Trophoblast cell (in vitro differentiated cells and primary cell): ENCODE data around the gene PDCD7.
"Not testable (repeated sequence)": the region's sequence is repeated elsewhere in the genome, so short reads cannot be mapped to it uniquely, and the experiment has no call there.

Experiments
- DNase-seq, 2 donors: peaks; one replicate each; pipeline ENCODE4 v3.0.0-alpha.2; 2016
- H2AFZ ChIP-seq: 2 replicates; pipeline ENCODE4 v1.6.1; 2013; ENCODE audit warnings: low read length, moderate library complexity, mild to moderate bottlenecking; ENCODE audit not compliant: insufficient read depth, poor library complexity
- H2AK5ac ChIP-seq: 2 replicates; pipeline ENCODE4 v1.6.1; 2013; ENCODE audit warnings: mild to moderate bottlenecking, low read length
- H2BK120ac ChIP-seq: 2 replicates; pipeline ENCODE4 v1.6.1; 2013; ENCODE audit warnings: low read length, mild to moderate bottlenecking, moderate library complexity; ENCODE audit not compliant: insufficient read depth, poor library complexity
- H2BK12ac ChIP-seq: 2 replicates; pipeline ENCODE4 v1.6.1; 2013; ENCODE audit warnings: mild to moderate bottlenecking, low read length, moderate library complexity
- H2BK5ac ChIP-seq: 2 replicates; pipeline ENCODE4 v1.6.1; 2013; ENCODE audit warnings: low read length, low read depth, moderate library complexity, mild to moderate bottlenecking; ENCODE audit not compliant: poor library complexity
- H3K14ac ChIP-seq: 2 replicates; pipeline ENCODE4 v1.6.1; 2013; ENCODE audit warnings: mild to moderate bottlenecking, low read length
- H3K18ac ChIP-seq: 2 replicates; pipeline ENCODE4 v1.6.1; 2013; ENCODE audit warnings: mild to moderate bottlenecking, low read length
- H3K23ac ChIP-seq: 2 replicates; pipeline ENCODE4 v1.6.1; 2013; ENCODE audit warnings: low read length
- H3K27ac ChIP-seq: 2 replicates; pipeline ENCODE4 v1.5.1; 2013; ENCODE audit warnings: low read depth, mild to moderate bottlenecking, inconsistent platforms, low read length, moderate library complexity
- H3K27me3 ChIP-seq: 2 replicates; pipeline ENCODE4 v1.6.1; 2013; ENCODE audit warnings: inconsistent platforms, mild to moderate bottlenecking, low read length, moderate library complexity; ENCODE audit not compliant: insufficient read depth
- H3K36me3 ChIP-seq, 2 experiments: 1 replicate in 1 of 2; 2 replicates in 1 of 2; pipeline ENCODE4 v1.6.1; 2013; ENCODE audit warnings: low read length in 2 of 2, mild to moderate bottlenecking in 2 of 2, moderate library complexity in 1 of 2; ENCODE audit not compliant: insufficient read depth in 2 of 2, control insufficient read depth in 1 of 2
- H3K4ac ChIP-seq: 2 replicates; pipeline ENCODE4 v1.6.1; 2013; ENCODE audit warnings: low read depth, mild to moderate bottlenecking, low read length, moderate library complexity
- H3K4me1 ChIP-seq, 2 experiments: 1 replicate in 1 of 2; 2 replicates in 1 of 2; pipeline ENCODE4 v1.6.1; 2013; ENCODE audit warnings: low read length in 2 of 2, mild to moderate bottlenecking in 2 of 2, moderate library complexity in 1 of 2; ENCODE audit not compliant: insufficient read depth in 2 of 2, control insufficient read depth in 1 of 2
- H3K4me2 ChIP-seq: 2 replicates; pipeline ENCODE4 v1.6.1; 2013; ENCODE audit warnings: inconsistent platforms, mild to moderate bottlenecking, low read length, moderate library complexity
- H3K4me3 ChIP-seq: 2 replicates; pipeline ENCODE4 v1.5.1; 2013; ENCODE audit warnings: mild to moderate bottlenecking, low read depth, low read length, inconsistent platforms
- H3K79me1 ChIP-seq: one replicate; pipeline ENCODE4 v1.6.1; 2013; ENCODE audit warnings: low read length
- H3K79me2 ChIP-seq: 2 replicates; pipeline ENCODE4 v1.6.1; 2013; ENCODE audit warnings: low read length, mild to moderate bottlenecking; ENCODE audit not compliant: control insufficient read depth, insufficient read depth, poor library complexity
- H3K9ac ChIP-seq: 2 replicates; pipeline ENCODE4 v1.6.1; 2013; ENCODE audit warnings: mild to moderate bottlenecking, low read length
- H3K9me3 ChIP-seq: 2 replicates; pipeline ENCODE4 v1.6.1; 2013; ENCODE audit warnings: low read depth, mild to moderate bottlenecking, control low read depth, inconsistent platforms, low read length; ENCODE audit not compliant: insufficient read depth
- H4K12ac ChIP-seq: 2 replicates; pipeline ENCODE4 v1.6.1; 2013; ENCODE audit warnings: low read depth, mild to moderate bottlenecking, low read length, moderate library complexity
- H4K8ac ChIP-seq: 2 replicates; pipeline ENCODE4 v1.6.1; 2013; ENCODE audit warnings: low read depth, mild to moderate bottlenecking, low read length, moderate library complexity
- H4K91ac ChIP-seq: one replicate; pipeline ENCODE4 v1.6.1; 2013; ENCODE audit warnings: low read depth, mild to moderate bottlenecking, low read length, moderate library complexity
- WGBS: extraction: QIAGEN DNeasy Blood & Tissue Kit; methylation state at CpG from one replicate; pipeline ENCODE4 v1.1.7; 2013; ENCODE audit warnings: missing lambda C conversion rate; ENCODE audit not compliant: insufficient read length, insufficient coverage; ENCODE audit errors: extremely low coverage; 5-methylcytosine and 5-hydroxymethylcytosine counted together

PDCD7 gene

GRCh38 chr15:65099801-65100200, 33.8 kb downstream of the PDCD7 start:
- H3K14ac ChIP-seq, H3K4me3 ChIP-seq, H4K91ac ChIP-seq, H3K4me1 ChIP-seq, H3K23ac ChIP-seq, H2AFZ ChIP-seq, H3K4ac ChIP-seq, H2BK5ac ChIP-seq, H4K12ac ChIP-seq, H3K27me3 ChIP-seq, H2AK5ac ChIP-seq, H3K79me2 ChIP-seq, H2BK120ac ChIP-seq, H2BK12ac ChIP-seq, H3K4me2 ChIP-seq, H3K9ac ChIP-seq, H3K27ac ChIP-seq, H3K79me1 ChIP-seq, DNase-seq, H3K18ac ChIP-seq, H3K9me3 ChIP-seq, H4K8ac ChIP-seq: not testable (repeated sequence)
- no CpG with 5 or more reads among the region's 10 CpGs for WGBS
- H3K36me3 ChIP-seq, result peaks cover 12 to 14% of the 10 kb centered on the region in 2 experiments

- Histone ChIP-seq H3K18ac (no peak overlapping the region), H3K36me3 (peaks cover 12 to 14% of the 10 kb centered on the region in 2 experiments), H2BK12ac (no peak overlapping the region), H2BK5ac (no peak overlapping the region), H3K9me3 (no peaks in the 10 kb centered on the region), H3K27me3 (peaks cover 4% of the 10 kb centered on the region), H3K14ac (no peak overlapping the region), H4K91ac (no peak overlapping the region), H3K4me2 (no peak overlapping the region), H3K9ac (no peak overlapping the region), H4K8ac (no peak overlapping the region), H3K79me1 (no peaks in the 10 kb centered on the region), H3K4ac (no peak overlapping the region), H3K4me1 (peaks cover 3 to 5% of the 10 kb centered on the region in 2 experiments), H3K27ac (no peak overlapping the region), H3K79me2 (no peaks in the 10 kb centered on the region), H2AFZ (no peak overlapping the region), H3K23ac (no peak overlapping the region), H3K4me3 (no peak overlapping the region), H2AK5ac (no peak overlapping the region), H2BK120ac (no peak overlapping the region), H4K12ac (no peak overlapping the region)
- DNase-seq, result no peak
- WGBS, result no CpG with 5 or more reads among the region's 5 CpGs
Observed at GRCh38 chr15:65099336-65099735, 34.3 kb downstream of the PDCD7 start.

- H2BK120ac ChIP-seq, result no peak overlapping the region
- peaks cover 4% of the 10 kb centered on the region for H3K27me3 ChIP-seq
- H2BK12ac ChIP-seq, result no peak overlapping the region
- no peaks in the 10 kb centered on the region for H3K79me1 ChIP-seq
- H2AFZ ChIP-seq, result no peak overlapping the region
- peaks cover 12 to 14% of the 10 kb centered on the region in 2 experiments for H3K36me3 ChIP-seq
- no peak overlapping the region for H2BK5ac ChIP-seq
- no peak overlapping the region for H3K4me2 ChIP-seq
- H3K9me3 ChIP-seq, result no peaks in the 10 kb centered on the region
- H2AK5ac ChIP-seq, result no peak overlapping the region
- H4K91ac ChIP-seq, result no peak overlapping the region
- H3K9ac ChIP-seq, result no peak overlapping the region
- no peak overlapping the region for H3K4ac ChIP-seq
- H3K4me3 ChIP-seq, result no peak overlapping the region
- no peaks in the 10 kb centered on the region for H3K79me2 ChIP-seq
- no peak overlapping the region for H3K23ac ChIP-seq
- peaks cover 3 to 5% of the 10 kb centered on the region in 2 experiments for H3K4me1 ChIP-seq
- no peak overlapping the region for H4K12ac ChIP-seq
- H4K8ac ChIP-seq, result no peak overlapping the region
- no peak for DNase-seq
- no peak overlapping the region for H3K14ac ChIP-seq
- no CpG with 5 or more reads among the region's 7 CpGs for WGBS
- H3K18ac ChIP-seq, result no peak overlapping the region
- H3K27ac ChIP-seq, result no peak overlapping the region
Observed at GRCh38 chr15:65097651-65098263, 35.9 kb downstream of the PDCD7 start.

GRCh38 chr15:65096481-65097385, 36.9 kb downstream of the PDCD7 start:
- no peak overlapping the region for H3K9ac ChIP-seq
- H4K8ac ChIP-seq, result no peak overlapping the region
- H4K91ac ChIP-seq, result no peak overlapping the region
- no peak overlapping the region for H3K18ac ChIP-seq
- peaks cover under 1 to 1% of the 10 kb centered on the region in 2 experiments for H3K4me1 ChIP-seq
- no peaks in the 10 kb centered on the region for H3K9me3 ChIP-seq
- no peak overlapping the region for H2AFZ ChIP-seq
- no peaks in the 10 kb centered on the region for H3K27me3 ChIP-seq
- no peak overlapping the region for H4K12ac ChIP-seq
- no peak overlapping the region for H3K4ac ChIP-seq
- no peak overlapping the region for H3K27ac ChIP-seq
- no peak overlapping the region for H3K23ac ChIP-seq
- no CpG with 5 or more reads among the region's 6 CpGs for WGBS
- peaks cover 12 to 14% of the 10 kb centered on the region in 2 experiments for H3K36me3 ChIP-seq
- H2AK5ac ChIP-seq, result no peak overlapping the region
- no peak overlapping the region for H3K4me3 ChIP-seq
- no peak overlapping the region for H2BK120ac ChIP-seq
- H2BK12ac ChIP-seq, result no peak overlapping the region
- H3K4me2 ChIP-seq, result no peak overlapping the region
- no peak overlapping the region for H2BK5ac ChIP-seq
- no peaks in the 10 kb centered on the region for H3K79me2 ChIP-seq
- DNase-seq, result no peak
- H3K79me1 ChIP-seq, result no peaks in the 10 kb centered on the region
- H3K14ac ChIP-seq, result no peak overlapping the region
